ENCODE measurements around the gene SAMHD1.
"Not testable (repeated sequence)": the region's sequence is repeated elsewhere in the genome, so short reads cannot be mapped to it uniquely, and the experiment has no call there.

The SAMHD1 gene

GRCh38 chr20:36906086-36906485 lies 45.4 kb downstream of the SAMHD1 start:
- not testable (repeated sequence) for DNase-seq

- not testable (repeated sequence) for DNase-seq
Measured at GRCh38 chr20:36905566-36905965, 45.9 kb downstream of the SAMHD1 start.

GRCh38 chr20:36904690-36905089 lies 46.8 kb downstream of the SAMHD1 start:
- DNase-seq = no peak

GRCh38 chr20:36895036-36895435 lies 56.5 kb downstream of the SAMHD1 start:
- no peak for DNase-seq

GRCh38 chr20:36893801-36894200 lies 57.7 kb downstream of the SAMHD1 start:
- no peak for DNase-seq

GRCh38 chr20:36891211-36891610 lies 60.3 kb downstream of the SAMHD1 start:
- DNase-seq = no peak

GRCh38 chr20:36890586-36890985 lies 60.9 kb downstream of the SAMHD1 start:
- DNase-seq = no peak

GRCh38 chr20:36888880-36889516 lies 62.5 kb downstream of the SAMHD1 start:
- DNase-seq = no peak

- DNase-seq = no peak
Measured at GRCh38 chr20:36887752-36888090, 63.8 kb downstream of the SAMHD1 start.

GRCh38 chr20:36886859-36887751 lies 64.4 kb downstream of the SAMHD1 start:
- DNase-seq = peak; percentile 85 to 90

GRCh38 chr20:36885356-36885755 lies 66.2 kb downstream of the SAMHD1 start:
- no peak for DNase-seq

- DNase-seq = no peak
Measured at GRCh38 chr20:36883977-36884535, 67.5 kb downstream of the SAMHD1 start.

- DNase-seq = no peak
Measured at GRCh38 chr20:36881888-36882287, 69.6 kb downstream of the SAMHD1 start.

GRCh38 chr20:36881331-36881730 lies 70.2 kb downstream of the SAMHD1 start:
- DNase-seq = no peak

GRCh38 chr20:36880741-36881250 lies 70.7 kb downstream of the SAMHD1 start:
- no peak for DNase-seq

GRCh38 chr20:36878941-36879340 lies 72.6 kb downstream of the SAMHD1 start:
- no peak for DNase-seq

GRCh38 chr20:36876473-36876833 lies 75.1 kb downstream of the SAMHD1 start:
- no peak for DNase-seq

GRCh38 chr20:36875702-36876472 lies 75.6 kb downstream of the SAMHD1 start, which contains the start of gene TLDC2:
TLDC2 (plus strand) TSS chr20:36876138; CDS start chr20:36876175, 37 bp downstream.
- no peak for DNase-seq

- DNase-seq = not testable (repeated sequence)
Measured at GRCh38 chr20:36875093-36875492, 76.4 kb downstream of the SAMHD1 start.

- no peak for DNase-seq
Measured at GRCh38 chr20:36873498-36874189, 77.9 kb downstream of the SAMHD1 start.

GRCh38 chr20:36872852-36873251 lies 78.7 kb downstream of the SAMHD1 start:
- no peak for DNase-seq

Data from NCI-H187 (cell line).